ENCODE measurements around the gene TOGARAM2. TPM values are rescaled to one million over a fixed set of nuclear protein-coding genes. Genes with fewer than 3 reads are reported as not detected.

Gene TOGARAM2
- total RNA-seq, 1 donor = 0.43 TPM

- TF ChIP-seq, protein P1, sequence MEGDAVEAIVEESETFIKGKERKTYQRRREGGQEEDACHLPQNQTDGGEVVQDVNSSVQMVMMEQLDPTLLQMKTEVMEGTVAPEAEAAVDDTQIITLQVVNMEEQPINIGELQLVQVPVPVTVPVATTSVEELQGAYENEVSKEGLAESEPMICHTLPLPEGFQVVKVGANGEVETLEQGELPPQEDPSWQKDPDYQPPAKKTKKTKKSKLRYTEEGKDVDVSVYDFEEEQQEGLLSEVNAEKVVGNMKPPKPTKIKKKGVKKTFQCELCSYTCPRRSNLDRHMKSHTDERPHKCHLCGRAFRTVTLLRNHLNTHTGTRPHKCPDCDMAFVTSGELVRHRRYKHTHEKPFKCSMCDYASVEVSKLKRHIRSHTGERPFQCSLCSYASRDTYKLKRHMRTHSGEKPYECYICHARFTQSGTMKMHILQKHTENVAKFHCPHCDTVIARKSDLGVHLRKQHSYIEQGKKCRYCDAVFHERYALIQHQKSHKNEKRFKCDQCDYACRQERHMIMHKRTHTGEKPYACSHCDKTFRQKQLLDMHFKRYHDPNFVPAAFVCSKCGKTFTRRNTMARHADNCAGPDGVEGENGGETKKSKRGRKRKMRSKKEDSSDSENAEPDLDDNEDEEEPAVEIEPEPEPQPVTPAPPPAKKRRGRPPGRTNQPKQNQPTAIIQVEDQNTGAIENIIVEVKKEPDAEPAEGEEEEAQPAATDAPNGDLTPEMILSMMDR (IDR thresholded peaks at IDR 0.05; ENCODE audit: insufficient read depth, low read depth, low read length) = no peak
- H3K4me3 ChIP-seq (ENCODE audit: low read depth, low read length) = no peak overlapping the region
- peak; percentile 15 for DNase-seq (ENCODE audit: low read depth)
Observed at GRCh38 chr2:29024882-29025430, 43.9 kb downstream of the TOGARAM2 start.

DNA sequence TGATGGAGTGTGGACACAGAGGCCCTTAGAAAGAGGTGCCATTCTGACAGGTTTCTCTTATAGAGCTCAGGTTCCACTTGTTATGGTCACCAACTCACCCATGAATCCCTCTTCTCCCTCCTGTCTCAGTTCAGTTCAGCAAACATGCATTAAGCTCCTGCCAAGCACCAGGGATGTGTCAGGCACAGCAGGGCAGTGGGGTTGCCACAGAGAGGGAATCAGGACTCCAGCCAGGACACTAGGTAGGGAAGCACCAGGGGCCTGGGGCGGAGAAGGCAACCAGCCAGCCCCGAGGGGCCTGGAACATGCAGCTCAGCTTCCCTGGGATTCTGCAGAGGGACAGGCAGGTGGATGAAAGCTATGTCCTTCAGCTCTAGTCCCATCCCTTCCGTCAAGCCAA is 44.6 kb downstream of the TOGARAM2 start:
- TF ChIP-seq, protein P1 (IDR thresholded peaks at IDR 0.05; ENCODE audit: insufficient read depth, low read depth, low read length) = no peak
- no peak overlapping the region for H3K4me3 ChIP-seq (ENCODE audit: low read depth, low read length)
- DNase-seq (ENCODE audit: low read depth) = no peak

DNA sequence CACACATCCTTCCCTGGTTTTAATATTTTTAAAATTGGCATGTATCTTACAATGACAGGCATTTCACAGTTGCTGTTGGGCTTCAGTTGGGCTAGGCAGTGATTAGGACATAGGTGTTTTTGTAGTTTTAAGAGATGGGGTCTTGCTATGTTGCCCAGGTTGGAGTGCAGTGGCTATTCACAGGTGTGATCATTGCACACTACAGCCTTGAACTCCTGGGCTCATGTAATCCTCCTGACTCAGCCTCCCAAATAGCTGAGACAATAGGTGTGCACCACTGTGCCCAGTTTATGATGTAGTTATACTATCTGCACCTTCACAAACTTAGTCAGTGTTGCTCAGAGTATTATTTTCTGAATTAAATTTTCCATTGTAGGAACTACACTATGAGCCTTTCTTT is 49.9 kb downstream of the TOGARAM2 start:
- no peak for DNase-seq (ENCODE audit: low read depth)
- H3K4me3 ChIP-seq (ENCODE audit: low read depth, low read length) = no peak overlapping the region
- TF ChIP-seq, protein P1 (IDR thresholded peaks at IDR 0.05; ENCODE audit: insufficient read depth, low read depth, low read length) = no peak

- no peak for DNase-seq (ENCODE audit: low read depth)
- H3K4me3 ChIP-seq (ENCODE audit: low read depth, low read length) = no peak overlapping the region
- TF ChIP-seq, protein P1 (IDR thresholded peaks at IDR 0.05; ENCODE audit: insufficient read depth, low read depth, low read length) = no peak
Observed at GRCh38 chr2:29032189-29032588, 51.1 kb downstream of the TOGARAM2 start.

GRCh38 chr2:29033172-29033571 is 52.1 kb downstream of the TOGARAM2 start:
- TF ChIP-seq, protein P1 (IDR thresholded peaks at IDR 0.05; ENCODE audit: insufficient read depth, low read depth, low read length) = no peak
- no peak overlapping the region for H3K4me3 ChIP-seq (ENCODE audit: low read depth, low read length)
- no peak for DNase-seq (ENCODE audit: low read depth)

GRCh38 chr2:29033656-29034055 is 52.6 kb downstream of the TOGARAM2 start:
- DNase-seq (ENCODE audit: low read depth) = no peak
- TF ChIP-seq, protein P1 (IDR thresholded peaks at IDR 0.05; ENCODE audit: insufficient read depth, low read depth, low read length) = no peak
- no peak overlapping the region for H3K4me3 ChIP-seq (ENCODE audit: low read depth, low read length)
